ENCODE measurements around the gene KLHDC8B. TPM values are rescaled to one million over a fixed set of nuclear protein-coding genes. Genes with fewer than 3 reads are reported as not detected.
A peak's percentile ranks its signal among the peaks of the same experiment; 100 is the strongest.

The KLHDC8B gene
- total RNA-seq, 4 donors from 2014 or later: 47.0 to 60.9 (median 57.2) TPM

- TF ChIP-seq CTCF (IDR thresholded peaks at IDR 0.05) (no peak), POLR2A (IDR thresholded peaks at IDR 0.05) (no peak)
- Histone ChIP-seq H3K27me3 (no peaks in the 10 kb centered on the region), H3K36me3 (no peaks in the 10 kb centered on the region), H3K27ac (no peak overlapping the region), H3K4me1 (no peaks in the 10 kb centered on the region), H3K4me3 (replicated peaks in 1 of 3) (no peak overlapping the region), H3K9me3 (no peaks in the 10 kb centered on the region)
- no peak for DNase-seq
- WGBS, 2 donors: 65 to 68% methylated on average over 1 of the region's 1 CpG
- intact Hi-C loops (cut with DNase I): no loop called here
Measured at GRCh38 chr3:49191741-49192140, 20.3 kb downstream of the KLHDC8B start.

- H3K27me3 ChIP-seq: no peaks in the 10 kb centered on the region
- H3K9me3 ChIP-seq: no peaks in the 10 kb centered on the region
- WGBS, 2 donors: 84 to 87% methylated on average over 3 of the region's 3 CpGs
- DNase-seq: no peak
- peaks cover 0 to 10% of the 10 kb centered on the region in 2 donors for H3K4me1 ChIP-seq
- TF ChIP-seq CTCF (IDR thresholded peaks at IDR 0.05): no peak
- TF ChIP-seq POLR2A (IDR thresholded peaks at IDR 0.05): no peak
- H3K27ac ChIP-seq: no peak overlapping the region
- no peak overlapping the region for H3K4me3 ChIP-seq (replicated peaks in 1 of 3)
- H3K36me3 ChIP-seq: no peaks in the 10 kb centered on the region
- intact Hi-C loops (cut with DNase I): no loop called here
Measured at GRCh38 chr3:49198161-49198560, 26.8 kb downstream of the KLHDC8B start.

DNA sequence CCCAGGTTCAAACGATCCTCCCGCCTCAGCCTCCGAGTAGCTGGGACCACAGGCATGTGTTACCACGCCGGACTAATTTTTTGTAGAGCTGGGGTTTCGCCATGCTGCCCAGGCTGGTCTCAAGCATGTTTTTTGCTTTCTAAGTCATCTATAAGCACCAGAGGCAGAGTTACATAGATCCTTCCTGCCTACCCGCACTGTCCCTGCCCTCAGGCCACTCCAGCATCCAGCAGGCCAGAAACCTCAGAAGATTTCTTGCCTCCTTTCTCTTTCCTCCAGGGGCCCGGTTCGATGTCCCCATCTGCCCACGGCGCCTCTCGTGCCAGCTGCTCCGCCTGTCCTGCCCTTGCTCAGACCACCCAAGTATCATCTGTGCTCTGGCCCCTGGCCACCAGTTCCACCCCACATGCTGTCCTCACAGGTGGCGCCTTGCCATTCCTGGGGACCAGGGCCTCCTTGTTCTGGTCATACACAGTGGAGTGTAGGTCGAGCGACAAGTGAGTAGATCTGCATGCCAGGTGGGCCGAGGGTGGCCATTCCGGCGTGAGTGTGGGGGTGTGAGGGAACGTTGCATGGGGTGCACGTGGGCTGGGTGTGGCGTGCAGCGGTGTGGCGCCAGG lies 27.3 kb downstream of the KLHDC8B start:
- no peaks in the 10 kb centered on the region for H3K9me3 ChIP-seq
- H3K4me1 ChIP-seq: peaks cover 0 to 10% of the 10 kb centered on the region in 2 donors
- H3K27ac ChIP-seq: no peak overlapping the region
- H3K27me3 ChIP-seq: no peaks in the 10 kb centered on the region
- no peak for TF ChIP-seq CTCF (IDR thresholded peaks at IDR 0.05)
- no peak for TF ChIP-seq POLR2A (IDR thresholded peaks at IDR 0.05)
- intact Hi-C loops (cut with DNase I): no loop called here
- no peaks in the 10 kb centered on the region for H3K36me3 ChIP-seq
- no peak for DNase-seq
- 73 to 82% methylated on average over 21 to 24 of the region's 24 CpGs for WGBS, 2 donors
- peak overlapping the region in 1 of 3 donors; percentile 20 for H3K4me3 ChIP-seq (replicated peaks in 1 of 3)

- no peaks in the 10 kb centered on the region for H3K36me3 ChIP-seq
- no peaks in the 10 kb centered on the region for H3K9me3 ChIP-seq
- peak overlapping the region in 2 of 3 donors; percentile 35 to 71 for H3K27ac ChIP-seq
- H3K27me3 ChIP-seq: no peaks in the 10 kb centered on the region
- peak overlapping the region in 1 of 3 donors; percentile 20 for H3K4me3 ChIP-seq (replicated peaks in 1 of 3)
- peak; percentile 77 to 78 for DNase-seq
- H3K4me1 ChIP-seq: peaks cover 0 to 10% of the 10 kb centered on the region in 2 donors
- TF ChIP-seq CTCF (IDR thresholded peaks at IDR 0.05) (no peak), POLR2A (IDR thresholded peaks at IDR 0.05) (no peak)
- intact Hi-C loops (cut with DNase I): no loop called here
- 31 to 44% methylated on average over 24 to 50 of the region's 53 CpGs for WGBS, 2 donors
Measured at GRCh38 chr3:49199239-49199899, 28.0 kb downstream of the KLHDC8B start.

- intact Hi-C loops (cut with DNase I): no loop called here
- DNase-seq: no peak
- TF ChIP-seq POLR2A (IDR thresholded peaks at IDR 0.05): no peak
- no peak for TF ChIP-seq CTCF (IDR thresholded peaks at IDR 0.05)
- H3K4me3 ChIP-seq (replicated peaks in 1 of 3): peak overlapping the region in 1 of 3 donors; percentile 20
- WGBS, 2 donors: 69 to 82% methylated on average over 15 of the region's 15 CpGs
- peak overlapping the region in 2 of 3 donors; percentile 35 to 71 for H3K27ac ChIP-seq
- no peaks in the 10 kb centered on the region for H3K9me3 ChIP-seq
- H3K36me3 ChIP-seq: no peaks in the 10 kb centered on the region
- H3K4me1 ChIP-seq: peaks cover 0 to 10% of the 10 kb centered on the region in 2 donors
- no peaks in the 10 kb centered on the region for H3K27me3 ChIP-seq
Measured at GRCh38 chr3:49199900-49200281, 28.5 kb downstream of the KLHDC8B start.

All from thyroid gland (tissue), 4 donors.